Islet of Langerhans (tissue), 1 donor: ENCODE measurements around the gene SRP54.
"Not testable (repeated sequence)": the region's sequence is repeated elsewhere in the genome, so short reads cannot be mapped to it uniquely, and the experiment has no call there.

Experiments used
- FAIRE-seq: peaks from one replicate; lab custom pipeline; 2011; peaks lifted over from hg19 to GRCh38; lab: Jason Lieb, UNC

Gene SRP54

DNA sequence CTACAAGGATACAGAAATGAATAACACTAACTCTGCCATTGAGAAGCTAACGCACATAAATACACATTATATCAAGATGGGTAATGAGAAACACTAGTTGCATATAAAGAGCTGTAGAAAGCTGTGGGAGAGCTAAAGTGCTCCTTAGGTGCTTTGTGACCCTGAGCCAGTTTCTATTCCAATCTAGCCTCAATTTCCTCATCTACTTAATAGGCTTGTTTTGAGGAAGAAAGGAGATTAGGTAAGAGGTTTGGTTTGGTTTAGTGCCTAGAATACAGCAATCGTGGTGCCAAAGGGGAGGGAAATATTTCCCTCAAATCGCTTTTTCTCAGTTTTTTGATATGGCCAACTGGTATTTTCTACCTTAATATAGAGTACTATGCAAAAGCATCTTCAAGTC is 994 bp downstream of the SRP54 start:
- FAIRE-seq = no peak

GRCh38 chr14:34985740-34986139 is 2.9 kb downstream of the SRP54 start:
- no peak for FAIRE-seq

DNA sequence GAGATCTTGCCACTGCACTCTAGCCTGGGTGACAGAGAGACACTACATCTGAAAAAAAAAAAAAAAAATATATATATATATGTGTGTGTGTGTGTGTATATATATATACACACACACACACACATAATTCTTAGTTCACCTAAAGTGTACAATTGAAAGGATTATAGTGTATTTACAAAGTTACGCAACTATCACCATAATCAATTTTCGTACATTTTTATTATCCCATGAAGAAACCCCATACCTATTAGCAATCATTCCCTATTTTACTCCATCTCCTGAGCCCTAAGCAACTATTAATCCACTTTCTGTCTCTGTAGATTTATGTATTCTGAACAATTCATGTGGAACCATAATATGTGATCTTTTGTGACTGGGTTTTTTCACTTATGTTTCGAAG is 4.4 kb downstream of the SRP54 start:
- FAIRE-seq = no peak

GRCh38 chr14:34989762-34990161 is 7.0 kb downstream of the SRP54 start:
- no peak for FAIRE-seq

DNA sequence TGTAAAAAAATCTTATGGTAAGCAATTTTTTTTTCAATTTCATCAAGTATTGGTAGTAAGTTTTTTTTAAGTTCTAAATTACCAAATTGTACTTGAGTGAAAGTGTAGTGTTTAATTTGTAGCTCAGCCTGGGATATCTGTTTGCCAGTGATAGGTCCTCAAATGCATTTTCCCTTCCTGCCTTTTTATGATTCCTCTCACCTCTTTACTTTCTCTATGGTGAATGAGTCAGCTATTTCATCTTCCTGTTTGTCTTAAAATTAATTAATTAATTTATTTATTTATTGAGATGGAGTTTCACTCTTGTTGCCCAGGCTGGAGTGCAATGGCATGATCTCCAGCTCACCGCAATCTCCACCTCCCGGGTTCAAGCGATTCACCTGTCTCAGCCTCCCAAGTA is 10.6 kb downstream of the SRP54 start:
- FAIRE-seq = no peak

GRCh38 chr14:34994668-34995067 is 11.9 kb downstream of the SRP54 start:
- FAIRE-seq = no peak

- FAIRE-seq = no peak
These were observed 15.0 kb downstream of the SRP54 start for GRCh38 chr14:34997762-34998161.

GRCh38 chr14:34999500-34999899 is 16.7 kb downstream of the SRP54 start:
- FAIRE-seq = peak; percentile 33

- FAIRE-seq = no peak
These were observed 18.8 kb downstream of the SRP54 start for GRCh38 chr14:35001621-35002020.

DNA sequence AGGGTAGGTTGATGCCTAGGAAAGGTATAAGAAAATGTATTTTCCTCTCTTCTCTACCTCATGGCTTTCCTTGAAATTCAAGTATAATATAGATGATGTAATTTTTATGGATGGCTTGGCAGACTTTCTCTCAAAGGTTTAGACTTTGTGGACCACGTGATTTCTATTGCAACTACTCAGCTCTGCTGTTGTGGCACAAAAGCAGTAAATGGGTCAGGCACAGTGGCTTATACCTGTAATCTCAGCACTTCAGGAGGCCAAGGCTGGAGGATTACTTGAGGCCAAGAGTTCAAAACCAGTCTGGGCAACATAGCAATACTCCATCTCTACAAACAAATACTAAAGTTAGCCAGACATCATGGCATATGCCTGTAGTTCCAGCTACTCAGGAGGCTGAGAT is 22.0 kb downstream of the SRP54 start:
- FAIRE-seq = no peak

GRCh38 chr14:35016568-35016967 is 33.8 kb downstream of the SRP54 start:
- FAIRE-seq = no peak

DNA sequence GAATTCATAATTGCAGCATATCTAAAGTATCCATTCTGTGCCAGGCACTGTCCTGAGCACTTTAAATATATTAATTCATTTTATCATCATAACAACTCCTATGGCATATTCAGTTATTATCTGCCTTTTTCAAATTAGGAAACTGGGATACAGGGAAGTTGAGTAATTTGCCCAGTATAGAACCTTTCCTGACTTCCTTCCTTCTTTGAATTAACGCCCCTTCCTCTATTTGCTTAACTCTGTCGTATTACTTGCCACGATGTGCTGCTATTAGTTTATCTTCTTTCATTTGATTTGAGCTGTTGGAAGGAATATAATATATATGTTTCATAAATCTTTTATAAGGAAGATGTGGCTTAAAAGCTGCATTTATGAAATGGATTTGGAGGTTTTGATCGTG is 37.9 kb downstream of the SRP54 start:
- FAIRE-seq = no peak

- FAIRE-seq = peak; percentile 33
These were observed 45.6 kb downstream of the SRP54 start for GRCh38 chr14:35028435-35028834.

DNA sequence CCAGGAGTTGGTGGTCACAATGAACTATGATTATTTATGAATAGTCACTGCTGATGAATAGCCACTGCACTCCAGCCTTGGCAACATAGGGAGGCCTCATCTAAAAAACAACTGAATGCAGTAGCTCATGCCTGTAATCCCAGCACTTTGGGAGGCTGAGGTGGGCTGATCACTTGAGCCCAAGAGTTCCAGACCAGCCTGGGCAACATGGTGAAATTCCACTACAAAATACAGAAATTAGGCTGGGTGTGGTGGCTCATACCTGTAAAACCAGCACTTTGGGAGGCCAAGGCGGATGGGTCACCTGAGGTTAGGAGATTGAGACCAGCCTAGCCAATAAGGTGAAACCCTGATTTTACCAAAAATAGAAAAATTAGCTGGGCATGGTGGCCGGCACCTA is 49.8 kb downstream of the SRP54 start:
- no peak for FAIRE-seq

DNA sequence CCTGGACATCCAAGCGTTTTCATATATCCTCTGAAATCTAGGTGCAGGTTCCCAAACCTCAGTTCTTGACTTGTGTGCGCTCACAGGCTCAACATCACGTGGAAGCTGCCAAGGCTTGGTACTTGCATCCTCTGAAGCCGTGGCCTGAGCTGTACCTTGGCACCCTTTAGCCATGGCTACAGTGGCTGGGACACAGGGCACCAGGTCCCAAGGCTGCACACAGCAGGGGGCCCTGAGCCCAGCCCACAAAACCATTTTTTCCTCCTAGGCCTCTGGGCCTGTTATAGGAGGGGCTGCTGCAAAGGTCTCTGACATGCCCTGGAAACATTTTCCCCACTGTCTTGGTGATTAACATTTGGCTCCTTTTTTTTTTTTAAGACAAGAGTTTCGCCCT is 51.6 kb downstream of the SRP54 start:
- FAIRE-seq = no peak

DNA sequence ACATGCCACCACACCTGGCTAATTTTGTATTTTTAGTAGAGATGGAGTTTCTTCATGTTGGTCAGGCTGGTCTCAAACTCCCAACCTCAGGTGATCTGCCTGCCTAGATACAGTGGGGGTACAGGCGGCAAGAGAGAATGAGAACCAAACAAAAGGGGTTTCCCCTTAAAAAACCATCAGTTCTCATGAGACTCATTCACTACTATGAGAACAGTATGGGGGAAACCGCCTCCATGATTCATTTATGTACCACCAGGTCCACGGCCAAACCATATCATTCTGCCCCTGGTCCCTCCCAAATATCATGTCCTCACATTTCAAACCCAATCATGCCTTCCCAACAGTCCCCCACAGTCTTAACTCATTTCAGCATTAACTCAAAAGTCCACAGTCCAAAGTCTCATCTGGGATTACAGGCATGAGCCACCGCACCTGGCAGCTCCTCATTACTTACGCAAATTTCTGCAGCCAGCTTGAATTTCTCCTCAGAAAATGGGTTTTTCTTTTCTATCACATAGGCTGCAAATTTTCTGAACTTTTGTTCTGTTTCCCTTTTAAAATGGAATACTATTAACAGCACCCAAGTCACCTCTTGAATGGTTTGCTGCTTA is 52.3 kb downstream of the SRP54 start:
- FAIRE-seq = not testable (repeated sequence)

DNA sequence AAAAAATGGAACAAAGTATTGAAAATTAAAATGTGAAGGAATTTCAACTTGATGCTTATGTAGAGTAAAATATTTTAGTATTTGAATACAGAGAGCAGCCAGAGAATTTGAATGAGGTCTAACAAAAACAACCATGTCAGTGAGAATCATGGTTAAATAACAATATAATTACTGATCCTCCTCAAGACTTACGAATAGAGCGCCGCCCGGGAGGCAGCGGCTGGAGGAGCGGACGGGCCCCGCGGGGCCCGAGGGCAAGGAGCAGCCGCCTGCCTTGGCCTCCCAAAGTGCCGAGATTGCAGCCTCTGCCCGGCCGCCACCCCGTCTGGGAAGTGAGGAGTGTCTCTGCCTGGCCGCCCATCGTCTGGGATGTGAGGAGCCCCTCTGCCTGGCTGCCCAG is 55.5 kb downstream of the SRP54 start:
- FAIRE-seq = not testable (repeated sequence)

DNA sequence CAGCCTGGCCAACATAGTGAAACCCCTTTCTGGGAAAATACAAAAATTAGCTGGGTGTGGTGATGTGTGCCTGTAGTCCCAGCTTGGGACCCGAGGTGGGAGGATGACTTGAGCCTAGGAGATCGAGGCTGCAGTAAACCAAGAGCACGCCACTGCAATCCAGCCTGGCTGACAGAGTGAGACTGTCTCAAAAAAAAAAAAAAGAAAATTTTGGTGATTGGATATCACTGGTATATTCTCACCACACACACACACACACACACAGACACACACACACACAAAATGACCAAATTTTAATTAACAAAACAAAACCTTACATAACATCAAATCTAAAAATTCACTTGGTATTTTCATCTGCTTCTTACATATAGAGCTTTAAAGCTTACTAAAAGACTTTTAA is 59.8 kb downstream of the SRP54 start:
- no peak for FAIRE-seq

DNA sequence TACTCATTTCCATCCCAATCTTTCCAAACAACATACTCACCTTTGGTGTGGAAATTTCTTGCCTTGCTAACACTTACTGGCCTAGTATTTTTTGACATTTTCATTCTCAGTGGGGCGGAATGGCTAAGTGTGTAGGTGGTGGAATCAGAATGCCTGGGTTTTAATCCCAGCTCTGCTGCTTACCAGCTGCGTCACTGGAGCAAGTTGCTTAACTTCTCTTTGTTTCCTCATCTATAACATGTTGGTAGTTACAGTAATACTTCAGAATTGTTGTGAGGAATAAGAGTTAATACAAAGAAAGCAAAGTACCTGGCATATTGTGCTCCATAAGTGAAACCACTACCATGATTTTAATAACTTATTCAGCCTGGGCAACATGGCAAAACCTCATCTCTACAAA is 60.3 kb downstream of the SRP54 start:
- FAIRE-seq = no peak

GRCh38 chr14:35044939-35045797 is 62.4 kb downstream of the SRP54 start:
- no peak for FAIRE-seq

DNA sequence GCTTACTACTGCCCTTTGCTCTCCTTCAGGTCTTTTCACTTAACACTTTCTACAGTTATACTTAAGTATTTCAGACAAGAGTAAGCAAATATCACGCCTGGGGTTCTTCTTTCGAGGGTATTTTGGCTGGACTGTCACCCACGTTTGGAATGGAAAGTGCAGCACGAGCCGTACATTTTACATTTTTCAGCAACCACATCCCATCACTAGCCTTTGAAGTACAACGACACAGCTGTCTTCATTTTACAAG is 62.9 kb downstream of the SRP54 start:
- no peak for FAIRE-seq

DNA sequence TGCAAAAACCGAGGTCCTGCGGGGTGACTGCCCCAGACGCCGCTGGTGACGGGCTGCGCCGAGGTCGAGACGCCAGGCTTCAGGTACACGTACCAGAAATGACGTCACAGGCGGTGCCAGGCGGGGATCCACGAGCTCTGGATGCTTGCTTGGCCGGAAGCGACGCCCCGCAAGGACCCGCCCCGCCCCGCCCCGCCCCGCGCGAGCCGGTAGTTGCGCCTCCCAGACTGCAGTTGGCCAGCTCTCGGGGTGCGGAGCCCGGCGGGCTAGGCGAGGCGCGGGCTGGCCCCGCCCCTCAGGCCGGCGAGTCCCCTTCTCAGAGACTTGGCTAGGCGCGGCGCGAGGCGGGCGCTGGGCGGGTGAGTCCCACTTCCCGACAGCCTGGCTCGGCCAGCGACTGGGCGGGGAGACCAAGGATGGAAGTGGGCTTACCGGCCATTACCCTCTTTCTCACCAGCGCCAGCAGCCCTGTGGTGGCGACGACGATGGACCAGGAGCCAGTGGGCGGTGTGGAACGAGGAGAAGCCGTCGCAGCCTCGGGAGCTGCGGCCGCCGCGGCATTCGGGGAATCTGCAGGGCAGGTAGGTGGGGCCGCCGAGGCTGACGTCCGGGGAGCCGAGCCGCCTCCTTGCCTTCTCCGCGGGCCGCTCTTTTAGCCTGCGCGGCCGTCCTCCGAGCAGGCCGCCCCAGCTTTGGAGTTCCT is 63.4 kb downstream of the SRP54 start, which contains the start of gene FAM177A1:
FAM177A1 (plus strand) TSS at position 225 of the 703 bp plus-strand sequence; CDS start at position 417, 192 bp downstream.
- no peak for FAIRE-seq

DNA sequence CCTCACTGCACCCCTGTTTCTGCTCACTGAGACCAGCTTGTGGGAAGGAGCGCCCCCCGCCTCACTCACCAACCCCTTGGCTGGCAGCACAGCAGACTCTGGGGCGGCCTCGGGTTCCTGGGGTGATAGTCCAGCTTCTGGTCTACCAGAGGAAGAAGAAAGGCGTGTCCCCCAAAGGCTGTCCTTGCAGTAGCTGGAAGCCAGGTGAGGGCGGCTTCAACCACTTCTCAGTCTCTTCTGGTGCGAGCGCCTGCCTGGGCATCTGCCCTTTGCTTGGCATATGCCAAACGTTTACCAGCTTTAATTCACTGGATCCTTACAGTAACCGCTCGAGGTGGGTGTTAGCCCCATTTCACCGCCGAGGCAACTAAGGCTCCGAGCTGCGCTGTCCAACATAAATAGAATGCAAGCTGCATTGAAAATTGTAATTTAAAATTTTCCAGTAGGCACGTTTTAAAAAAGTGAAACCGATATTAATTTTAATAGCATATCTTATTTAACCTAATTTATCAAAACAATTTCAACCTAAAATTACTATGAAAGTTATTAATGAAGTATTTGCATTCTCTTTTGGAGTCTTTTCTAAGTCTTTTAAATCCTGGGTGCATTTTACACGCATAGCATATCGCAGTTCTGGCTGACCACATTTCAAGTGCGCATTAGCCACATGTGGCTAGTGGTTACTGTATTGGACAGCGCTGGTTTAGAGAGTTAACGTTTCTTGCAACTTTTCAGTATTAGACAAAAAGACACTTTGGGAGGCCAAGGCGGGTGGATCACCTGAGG is 64.2 kb downstream of the SRP54 start:
- no peak for FAIRE-seq
